Iris pigment epithelial cell (primary cell): ENCODE data around the gene SLX9.

Experiments used
- DNase-seq: peaks from one replicate; pipeline ENCODE4 v3.0.0-alpha.2; 2011; ENCODE audit warnings: low read depth

The SLX9 gene

DNA sequence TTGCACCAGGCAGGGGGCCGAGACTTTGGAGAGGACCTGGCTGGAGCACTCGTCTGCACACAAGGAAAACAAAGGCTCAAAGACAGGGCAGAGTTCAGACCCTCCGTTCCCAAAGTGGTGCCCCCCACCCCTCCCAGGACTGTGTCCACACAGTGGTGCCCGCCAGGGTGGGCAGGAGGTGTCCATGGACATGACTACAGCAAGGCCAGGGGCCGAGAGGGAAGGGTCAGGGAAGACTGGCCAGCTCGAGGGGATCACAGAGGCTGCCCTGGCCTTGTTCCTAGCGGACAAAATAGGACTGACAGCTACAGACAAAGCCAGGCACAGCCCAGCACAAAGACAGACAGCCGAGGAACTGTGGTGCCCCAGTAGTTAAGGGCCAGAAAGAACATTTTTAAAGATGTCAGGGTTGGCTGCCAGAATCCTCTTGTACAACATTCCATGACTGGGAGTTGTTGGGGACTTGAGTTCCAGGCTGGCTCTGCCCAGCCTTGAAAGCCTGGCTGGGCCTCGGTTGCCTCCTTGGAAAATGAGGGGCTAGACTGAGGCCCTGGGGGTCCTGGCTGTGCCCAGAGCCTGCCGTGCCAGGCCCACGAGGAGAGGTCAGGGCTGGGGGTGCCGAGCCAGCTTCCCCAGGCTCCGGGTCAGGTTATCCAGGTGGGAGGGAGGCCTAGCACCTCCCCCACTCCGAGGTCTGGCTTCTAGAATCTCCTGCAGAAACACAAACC, 63.7 kb downstream of the SLX9 start:
- no peak for DNase-seq

DNA sequence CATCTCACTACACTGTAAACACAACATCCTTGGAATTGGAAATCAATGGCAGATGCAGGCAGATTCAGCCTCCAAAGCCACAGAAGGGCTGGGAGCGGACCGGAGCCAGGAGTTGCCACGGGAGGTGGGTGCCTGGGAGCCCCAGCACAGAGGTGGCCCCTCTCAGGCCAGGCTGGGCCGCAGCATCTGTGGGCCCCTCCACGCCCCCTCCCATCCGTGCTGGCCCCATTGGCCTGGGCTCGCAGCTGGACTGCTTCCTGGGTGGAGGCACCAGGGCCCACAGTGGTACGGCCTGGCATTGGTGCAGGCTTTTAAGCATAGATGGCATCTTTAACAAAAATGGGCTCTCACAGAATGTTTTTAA, 64.2 kb downstream of the SLX9 start:
- no peak for DNase-seq

DNA sequence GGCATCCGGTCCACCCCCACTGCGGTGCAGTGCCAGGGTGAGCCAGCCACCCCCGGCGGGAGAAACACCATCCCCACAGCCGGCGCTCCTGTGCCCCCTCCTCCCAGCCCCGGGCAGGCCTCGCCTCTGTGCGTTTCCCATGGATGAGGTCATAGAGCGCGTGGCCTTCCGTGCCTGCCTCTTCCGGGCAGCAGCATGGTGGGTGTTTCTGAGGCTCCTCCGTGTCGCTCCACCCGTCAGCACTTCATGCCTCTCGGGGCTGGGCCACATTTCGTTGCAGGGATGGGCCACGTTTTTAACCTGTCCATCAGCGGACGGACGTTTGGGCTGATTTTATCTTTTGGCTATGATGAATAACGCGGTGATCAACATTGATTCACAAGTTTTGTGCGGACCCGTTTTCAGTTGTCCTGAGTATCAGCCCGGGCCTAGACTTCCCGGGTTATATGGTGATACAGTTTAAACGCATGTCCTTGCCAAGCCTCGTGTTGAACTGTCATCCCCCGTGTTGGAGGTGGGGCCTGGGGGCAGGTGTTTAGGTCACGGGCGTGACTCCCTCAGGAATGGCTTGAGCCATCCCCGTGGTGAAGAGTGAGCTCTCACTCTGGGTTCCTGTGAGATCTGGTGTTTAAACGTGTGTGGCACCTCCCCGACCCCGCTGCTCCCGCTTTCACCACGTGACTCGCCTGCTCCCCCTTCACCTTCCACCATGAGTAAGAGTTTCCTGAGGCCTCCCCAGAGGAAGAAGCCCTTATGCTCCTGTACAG, 64.8 kb downstream of the SLX9 start:
- peak; percentile 28 for DNase-seq

DNA sequence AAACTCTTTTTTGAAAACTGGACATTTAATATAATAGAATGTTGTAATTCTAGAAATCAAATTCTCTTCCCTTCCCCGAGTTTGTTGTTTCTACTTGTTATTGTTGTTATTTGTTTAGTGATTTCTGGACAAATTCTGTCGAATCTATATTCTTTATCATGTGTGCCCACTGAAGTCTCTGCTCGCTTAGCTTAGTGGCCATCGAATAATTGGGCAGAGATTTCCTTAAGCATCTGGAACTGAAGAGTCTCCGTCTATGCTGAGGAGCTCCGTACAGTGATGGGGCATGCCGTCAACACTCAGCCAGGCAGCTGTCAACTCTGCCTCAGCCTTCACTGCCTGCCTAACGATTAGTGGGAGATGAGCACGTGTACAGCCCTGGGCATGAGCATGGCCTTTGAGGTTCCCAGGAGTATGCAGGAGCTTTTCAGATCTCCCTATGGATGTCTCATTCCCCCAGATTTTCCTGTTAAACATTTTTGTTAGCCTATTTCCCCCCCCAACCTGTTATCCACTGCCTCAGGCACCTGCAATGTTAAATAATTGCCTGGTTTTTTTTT, 66.8 kb downstream of the SLX9 start:
- no peak for DNase-seq

DNA sequence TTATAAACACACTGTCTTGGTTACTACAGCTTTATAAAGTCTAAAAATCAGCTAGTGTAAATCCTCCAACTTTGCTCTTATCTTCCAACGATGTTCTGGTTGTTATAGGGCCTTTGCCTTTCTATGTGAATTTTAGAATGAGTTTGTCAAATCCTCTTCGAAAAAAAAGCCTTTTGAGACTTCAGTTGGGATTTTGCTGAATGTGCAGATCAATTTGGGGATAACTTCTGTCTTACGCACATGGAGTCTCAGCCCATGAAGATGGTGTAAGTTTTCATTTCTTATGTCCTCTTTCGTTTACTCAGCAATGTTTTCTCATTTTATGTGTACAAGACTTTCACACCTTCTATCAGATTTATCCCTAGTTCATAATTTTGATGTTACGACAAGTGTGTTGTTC, 69.8 kb downstream of the SLX9 start:
- no peak for DNase-seq

DNA sequence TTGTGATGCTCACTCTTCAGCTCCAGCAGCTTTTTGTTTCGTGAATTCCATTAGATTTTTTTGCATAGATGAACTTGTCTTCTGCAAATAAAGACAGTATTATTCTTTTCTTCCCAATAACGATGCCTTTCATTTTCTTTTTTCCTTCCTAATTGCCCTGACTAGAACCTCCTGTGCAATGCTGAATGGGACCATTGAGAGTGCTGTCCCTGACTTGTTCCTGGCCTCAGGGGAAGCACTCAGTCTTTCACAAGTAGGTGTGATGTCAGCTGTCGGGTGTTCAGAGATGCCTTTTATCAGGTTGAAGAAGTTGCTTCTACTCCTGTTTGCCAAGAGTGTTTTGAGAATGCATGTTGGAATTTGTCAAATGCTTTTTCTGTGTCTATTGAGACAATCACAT, 70.3 kb downstream of the SLX9 start:
- DNase-seq, result peak; percentile 41

DNA sequence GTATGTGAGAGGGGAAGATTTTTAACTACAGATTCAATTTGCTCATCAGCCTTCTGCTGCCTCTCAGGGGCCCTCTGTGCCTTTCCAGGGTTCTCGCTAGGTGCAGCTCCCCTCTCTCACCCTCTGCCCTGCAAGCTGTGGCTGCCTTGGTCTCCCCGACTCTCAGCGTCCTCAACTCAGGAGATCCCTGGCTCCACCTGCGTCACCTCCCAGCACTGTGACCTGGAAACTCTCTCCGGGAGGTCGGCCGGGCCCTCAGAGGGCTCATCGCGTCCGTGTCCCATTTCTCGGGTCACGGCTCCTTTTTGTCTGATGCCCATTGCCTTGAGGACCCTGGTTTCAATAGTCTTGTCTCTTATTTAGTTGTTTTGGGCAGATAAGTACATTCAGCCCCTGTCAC, 71.0 kb downstream of the SLX9 start:
- no peak for DNase-seq

DNA sequence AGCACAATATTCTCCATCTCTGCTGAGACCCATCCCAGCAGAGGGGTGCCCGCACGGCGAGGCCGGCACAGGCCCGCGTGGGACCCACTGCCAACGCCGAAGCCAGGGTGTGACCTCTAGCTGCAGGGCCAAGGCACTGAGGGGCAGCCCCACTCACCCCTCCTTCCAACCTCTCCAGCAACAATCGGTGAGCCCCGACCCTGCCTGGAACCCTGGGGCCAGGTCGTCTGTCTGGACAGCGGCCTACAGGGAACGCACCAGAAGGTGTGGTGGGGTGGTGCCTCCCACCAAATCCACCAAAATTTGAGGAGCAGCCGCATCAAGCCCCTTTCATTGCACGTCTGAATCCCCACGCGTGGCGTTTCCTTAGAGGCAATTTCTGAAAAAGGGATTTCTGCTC, 71.6 kb downstream of the SLX9 start:
- DNase-seq, result no peak

DNA sequence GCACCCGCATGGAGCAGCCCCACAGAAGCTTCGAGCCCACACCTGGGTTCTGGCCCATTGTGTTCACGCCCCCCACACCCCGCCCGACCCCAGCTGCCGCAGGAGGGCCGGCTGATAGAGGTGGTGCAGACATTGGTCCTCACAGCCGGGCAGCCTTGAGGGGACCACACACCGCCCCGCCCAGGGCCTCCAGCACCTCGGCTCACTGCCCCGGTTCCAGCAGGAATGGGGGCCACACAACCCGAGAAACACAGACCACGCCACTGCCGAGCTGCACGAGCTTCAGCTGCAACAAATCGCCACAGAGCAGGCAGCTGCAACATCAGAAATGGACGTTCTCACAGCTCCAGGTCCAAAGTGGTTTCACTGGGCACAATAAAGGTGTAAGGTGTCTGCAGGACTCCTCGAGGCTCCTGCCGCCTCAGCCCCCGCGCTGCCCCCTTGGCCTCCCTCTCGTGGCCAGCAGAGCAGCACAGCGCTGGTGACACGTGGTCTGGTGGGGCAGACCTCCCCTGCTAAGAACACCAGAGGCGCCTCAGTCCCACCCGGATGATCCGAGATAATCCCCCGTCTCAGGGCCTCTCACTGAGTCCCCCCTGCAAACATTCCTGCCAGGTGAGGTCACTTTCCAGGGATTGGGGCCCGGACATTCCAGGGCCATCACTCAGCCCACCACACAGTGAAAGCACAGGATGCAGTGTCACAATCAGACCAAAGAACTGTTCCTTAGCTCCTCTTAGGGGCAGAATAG, 72.3 kb downstream of the SLX9 start:
- DNase-seq, result peak; percentile 94

DNA sequence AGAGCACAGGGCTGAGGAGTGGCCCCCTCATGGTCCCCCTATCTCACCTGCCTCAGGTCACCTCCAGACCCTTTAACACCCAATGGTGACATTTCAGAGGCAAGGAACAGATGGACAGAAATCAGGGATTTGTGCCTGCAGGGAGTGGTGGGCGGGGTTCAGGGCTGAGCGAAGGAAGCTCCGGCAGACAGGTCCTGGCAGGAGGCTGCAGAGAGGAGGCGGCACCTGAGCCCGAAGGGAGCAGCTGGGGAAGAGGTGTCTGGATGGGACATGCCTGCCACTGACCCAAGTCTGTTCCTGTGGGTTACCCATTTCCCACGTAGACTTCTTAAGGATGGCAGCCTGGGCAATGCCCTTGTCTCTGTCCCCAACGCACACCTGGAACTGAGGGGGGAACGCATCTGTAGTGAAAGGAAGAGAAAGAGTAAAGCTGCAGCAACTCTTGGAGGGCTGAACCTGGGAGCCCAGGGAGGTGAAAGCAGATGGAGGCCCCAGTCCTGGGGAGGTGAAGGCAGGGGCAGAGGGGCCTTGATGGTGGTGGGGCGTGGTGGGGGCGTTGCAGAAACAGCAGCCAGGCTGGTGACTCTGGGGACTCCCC, 72.9 kb downstream of the SLX9 start:
- DNase-seq, result no peak

DNA sequence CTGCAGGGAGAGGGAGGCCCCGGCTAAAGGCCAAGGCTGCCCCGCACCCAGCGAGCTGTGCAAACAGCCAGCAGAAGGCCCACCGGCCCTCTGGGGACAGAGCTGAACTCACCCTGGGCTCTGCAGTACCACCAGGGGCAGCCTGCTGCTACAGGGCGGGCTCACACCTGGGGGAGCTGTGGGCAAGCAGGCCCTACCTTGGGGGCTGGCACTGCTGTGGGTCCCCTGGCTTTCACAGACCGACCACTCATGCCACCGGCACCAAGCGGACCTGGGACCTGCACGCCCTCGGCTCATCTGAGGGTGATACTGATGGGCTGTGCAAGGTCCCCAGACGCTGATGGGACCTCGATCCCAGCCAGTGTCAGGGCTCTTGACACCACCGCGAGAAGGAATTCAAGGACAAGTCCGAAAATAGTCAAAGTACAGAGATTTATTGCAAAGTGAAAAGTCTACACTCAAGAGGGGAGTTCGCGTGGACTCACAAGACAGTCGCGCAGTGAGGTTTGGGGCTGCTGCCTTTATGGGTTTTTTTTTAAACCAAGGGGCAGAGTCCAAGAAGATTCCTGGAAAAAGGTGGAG, 73.5 kb downstream of the SLX9 start:
- no peak for DNase-seq

DNA sequence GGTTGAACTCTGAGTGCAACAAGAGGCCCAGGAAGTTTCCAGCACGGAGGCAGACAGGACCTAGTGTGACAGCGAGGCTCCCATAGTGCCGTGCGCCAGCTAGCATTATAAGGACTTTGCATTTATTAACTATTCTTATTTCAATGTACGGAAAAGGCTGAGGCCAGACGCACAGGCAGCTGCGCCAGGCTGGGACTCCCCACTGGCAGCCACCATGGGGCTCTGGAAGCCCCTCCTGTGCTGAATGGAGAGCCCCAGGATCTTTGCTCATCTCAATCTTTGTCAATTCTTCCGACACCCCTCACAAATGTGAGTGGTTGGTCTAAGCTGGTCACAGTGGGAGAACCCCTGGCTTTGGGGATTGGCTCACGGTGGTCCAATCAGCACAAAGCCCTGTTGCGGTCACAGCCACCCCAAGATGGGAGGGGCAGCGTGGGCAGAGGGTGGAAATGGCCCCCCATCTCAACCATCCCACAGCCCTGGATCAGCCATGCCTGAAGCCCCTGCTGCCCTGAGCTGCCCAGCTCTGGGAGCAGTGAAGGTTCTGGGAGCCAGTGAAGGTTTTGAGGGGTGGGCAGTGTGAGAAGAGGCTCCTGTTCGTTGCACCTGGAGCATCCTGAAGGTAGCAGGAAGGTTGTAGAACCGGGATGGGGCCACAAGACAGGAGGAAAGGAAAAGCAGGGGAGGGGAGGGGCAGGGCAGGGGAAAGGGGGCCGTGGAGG, 75.1 kb downstream of the SLX9 start:
- DNase-seq, result no peak

DNA sequence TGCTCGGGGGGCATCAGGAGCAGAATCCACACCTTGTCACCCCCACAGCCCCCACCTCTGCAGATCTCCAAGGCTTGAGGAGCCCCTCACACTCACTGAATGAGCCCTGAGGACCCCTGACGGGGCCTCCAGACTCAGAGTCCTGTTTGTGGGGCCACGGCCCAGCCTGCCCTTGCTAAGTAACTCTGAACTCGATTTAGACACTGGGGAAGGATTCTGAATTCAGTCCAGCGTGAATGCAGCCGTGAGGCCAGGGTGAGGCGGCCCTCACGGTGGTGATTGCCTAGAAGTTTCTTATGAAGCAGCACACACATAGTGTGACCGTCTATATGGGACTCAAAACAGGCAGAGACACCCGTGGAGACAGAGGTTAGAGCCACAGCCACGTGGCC, 75.6 kb downstream of the SLX9 start:
- no peak for DNase-seq

DNA sequence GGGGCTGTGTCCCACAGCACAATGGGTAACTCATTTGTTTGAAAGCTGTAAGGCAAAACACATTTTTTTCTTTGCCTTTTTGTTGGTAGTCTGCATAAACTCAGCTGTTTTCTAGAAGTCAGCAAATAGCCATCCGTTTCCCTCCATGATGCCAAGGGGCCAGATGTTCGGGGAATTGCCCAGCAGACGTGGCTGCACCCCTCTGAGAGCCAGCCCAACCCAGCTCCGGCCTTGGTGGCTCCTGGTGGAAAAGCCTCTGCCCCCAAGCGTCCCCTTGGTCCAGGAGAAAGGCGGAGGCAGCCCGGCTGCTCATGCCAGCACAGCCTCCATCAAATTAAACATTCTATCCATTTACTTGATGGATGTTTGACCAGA, 76.2 kb downstream of the SLX9 start:
- DNase-seq, result no peak

DNA sequence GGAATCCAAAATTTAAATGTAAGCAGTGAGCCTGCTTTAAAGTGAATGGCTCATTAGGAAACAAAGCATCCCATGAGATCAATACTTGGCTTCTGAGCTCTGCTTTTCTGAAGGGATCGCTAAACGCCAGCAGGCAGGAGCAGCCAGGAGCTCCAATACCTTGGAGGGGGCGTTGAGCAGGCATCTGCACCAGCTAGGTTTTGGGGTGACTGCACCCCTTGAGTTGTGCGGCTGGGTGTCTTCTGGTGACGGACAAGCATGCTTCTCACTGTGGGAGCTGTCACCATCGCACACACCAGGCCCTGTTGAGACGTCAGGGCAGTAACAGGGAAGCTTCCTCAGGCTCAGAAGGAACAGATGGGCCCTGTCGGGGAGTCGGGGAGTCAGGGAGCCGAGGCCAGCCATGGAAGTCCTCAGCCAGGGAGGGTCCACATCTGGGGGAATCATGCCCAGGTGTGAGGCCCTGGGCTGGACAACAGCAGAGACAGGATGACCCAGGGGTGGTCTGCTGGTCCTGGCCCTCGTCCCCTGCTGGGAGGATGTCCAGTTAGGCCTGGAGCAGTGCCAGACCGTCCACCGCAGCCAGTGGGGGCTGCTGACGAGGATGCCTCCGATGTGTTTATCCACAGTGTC, 76.7 kb downstream of the SLX9 start:
- no peak for DNase-seq

DNA sequence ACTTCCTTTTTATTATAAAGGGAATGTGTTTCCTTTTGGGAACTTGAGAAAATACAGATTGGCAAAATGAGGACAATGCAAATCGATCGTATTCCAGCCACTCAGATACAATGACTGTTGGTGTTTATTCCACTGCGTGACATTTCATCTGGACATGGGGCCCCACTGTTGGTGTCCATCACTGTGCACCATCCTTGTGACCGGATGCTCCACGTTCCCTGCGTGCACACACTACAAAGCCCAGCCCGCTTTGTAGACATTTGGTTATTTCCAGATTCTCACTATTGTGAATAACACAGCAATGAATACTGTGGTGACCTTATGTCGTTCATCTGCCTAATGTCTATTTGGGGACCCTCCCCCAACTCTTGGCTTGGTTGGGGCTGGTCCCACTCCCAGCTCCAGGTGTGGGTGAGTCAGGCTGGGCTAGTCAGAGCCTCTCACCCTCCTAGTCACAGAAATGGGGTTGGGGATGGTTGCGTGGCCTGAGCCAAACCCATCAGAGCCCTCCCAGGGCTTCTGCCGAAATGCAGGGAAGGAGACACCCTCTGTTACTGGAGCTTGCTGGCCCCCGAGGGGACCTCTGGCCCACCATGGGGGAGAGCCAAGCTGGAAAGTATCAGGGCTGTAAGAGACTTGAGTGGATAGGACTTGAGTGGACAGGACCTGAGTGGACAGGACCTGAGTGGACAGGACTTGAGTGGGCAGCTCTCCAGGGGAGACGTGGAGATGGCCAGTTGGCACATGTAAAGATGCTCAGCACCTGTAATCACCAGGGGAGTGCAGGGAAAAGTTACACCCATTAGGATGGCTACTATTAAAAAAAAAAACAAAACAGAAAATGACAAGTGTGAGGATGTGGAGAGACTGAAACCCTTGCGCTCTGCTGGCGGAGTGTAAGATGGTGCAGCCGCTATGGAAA, 77.5 kb downstream of the SLX9 start:
- DNase-seq, result no peak

DNA sequence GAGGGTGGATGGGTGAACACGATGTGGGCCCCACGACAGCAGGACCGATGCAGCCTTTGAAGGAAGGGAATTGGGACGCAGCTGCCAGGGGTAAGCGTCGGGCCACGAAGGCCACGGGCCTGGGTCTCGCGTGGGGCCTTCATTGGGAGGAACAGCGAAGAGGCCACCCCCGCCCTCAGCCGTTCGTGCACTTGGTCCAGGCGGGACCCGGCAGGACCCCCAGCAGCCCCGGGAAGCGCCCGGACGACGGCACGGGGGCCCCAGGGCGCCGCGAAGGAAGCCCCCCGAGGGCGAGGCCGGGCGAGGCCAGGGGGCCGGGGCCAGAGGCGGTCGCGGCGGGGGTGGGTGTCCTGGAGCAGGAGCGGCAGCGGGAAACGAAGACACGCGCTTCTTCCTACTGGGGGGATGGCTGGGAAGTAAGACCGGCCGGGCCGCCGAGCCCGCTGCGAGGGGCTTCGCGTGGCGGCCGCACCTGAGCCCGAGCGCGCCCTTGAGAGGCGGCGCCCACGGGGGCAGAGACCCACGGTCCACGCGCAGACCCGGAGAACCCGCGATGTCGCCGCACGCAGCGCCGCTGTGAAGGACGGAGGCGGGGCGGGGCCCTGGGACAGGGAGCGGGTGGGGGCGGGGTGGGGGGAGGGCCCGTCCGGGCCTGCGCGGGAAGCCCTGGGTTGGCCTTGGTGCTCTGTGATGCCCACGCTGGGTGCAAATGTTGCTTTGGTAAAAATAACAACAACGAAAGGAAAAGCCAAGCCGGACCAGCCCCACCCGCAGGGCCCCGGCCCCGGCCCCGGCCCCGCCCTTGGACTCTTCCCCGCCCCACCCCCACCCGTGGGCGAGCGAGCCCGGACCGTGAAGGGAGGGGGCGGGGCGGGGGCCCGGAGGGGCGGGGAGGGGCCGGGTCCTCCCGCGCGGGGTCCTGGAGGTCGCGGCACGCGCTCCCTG, 78.6 kb downstream of the SLX9 start:
- no peak for DNase-seq

DNA sequence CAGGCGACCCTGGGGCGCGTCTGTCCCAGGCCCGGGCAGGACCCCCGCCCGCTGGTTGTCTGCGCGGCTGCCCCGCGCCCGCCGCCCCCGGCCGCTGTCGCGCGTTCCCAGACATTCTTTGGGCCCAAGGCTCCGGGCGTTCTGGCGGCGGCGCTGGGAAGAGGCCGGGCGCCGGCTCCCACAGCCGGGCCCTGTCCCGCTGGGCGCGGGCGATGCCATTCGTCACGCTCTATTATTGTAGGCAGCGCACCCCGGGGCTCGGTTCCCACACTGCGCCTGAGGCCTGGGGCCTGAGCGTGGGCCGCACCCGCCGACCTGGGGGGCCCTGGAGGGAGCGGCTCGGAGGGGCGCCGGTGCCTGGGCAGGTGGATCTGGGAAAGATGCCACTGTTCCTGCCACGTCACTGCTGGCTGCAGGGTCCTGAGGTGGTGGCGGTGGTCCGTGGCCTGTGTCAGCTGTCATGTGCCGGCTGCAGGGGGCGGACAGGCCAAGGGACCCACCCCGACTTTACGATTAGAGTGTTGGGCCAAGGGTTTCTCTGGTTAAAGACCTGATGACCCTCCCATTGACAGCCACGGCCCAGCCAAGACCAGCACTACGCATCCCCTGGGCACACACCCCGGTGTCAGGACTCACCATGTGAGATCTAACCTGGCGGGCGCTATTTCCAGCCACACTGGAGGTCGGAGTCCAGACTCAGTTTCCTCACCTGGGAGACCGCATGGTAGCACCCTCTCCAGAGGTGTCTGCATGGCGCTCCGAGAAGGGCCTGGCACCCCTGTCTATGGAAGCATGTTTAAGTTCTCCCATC, 79.5 kb downstream of the SLX9 start:
- DNase-seq, result no peak
